Renal pelvis (tissue), 4 donors: ENCODE data around the gene CHCT1. TPM values are rescaled to one million over a fixed set of nuclear protein-coding genes. Genes with fewer than 3 reads are reported as not detected.

ENCODE experiments used
- DNase-seq: peaks from one replicate; pipeline ENCODE4 v3.0.0-alpha.2; 2013
- polyA plus RNA-seq, 3 donors: library from polyadenylated mRNA; unstranded; fragments of 120-200 nt; gene quantifications; one replicate each; pipeline ENCODE4 v1.2.1, GENCODE V29; 2013; ENCODE audit not compliant: insufficient read length in 3 of 3

Gene CHCT1
- polyA plus RNA-seq, 3 donors: 0.30 TPM; not detected in 2

DNA sequence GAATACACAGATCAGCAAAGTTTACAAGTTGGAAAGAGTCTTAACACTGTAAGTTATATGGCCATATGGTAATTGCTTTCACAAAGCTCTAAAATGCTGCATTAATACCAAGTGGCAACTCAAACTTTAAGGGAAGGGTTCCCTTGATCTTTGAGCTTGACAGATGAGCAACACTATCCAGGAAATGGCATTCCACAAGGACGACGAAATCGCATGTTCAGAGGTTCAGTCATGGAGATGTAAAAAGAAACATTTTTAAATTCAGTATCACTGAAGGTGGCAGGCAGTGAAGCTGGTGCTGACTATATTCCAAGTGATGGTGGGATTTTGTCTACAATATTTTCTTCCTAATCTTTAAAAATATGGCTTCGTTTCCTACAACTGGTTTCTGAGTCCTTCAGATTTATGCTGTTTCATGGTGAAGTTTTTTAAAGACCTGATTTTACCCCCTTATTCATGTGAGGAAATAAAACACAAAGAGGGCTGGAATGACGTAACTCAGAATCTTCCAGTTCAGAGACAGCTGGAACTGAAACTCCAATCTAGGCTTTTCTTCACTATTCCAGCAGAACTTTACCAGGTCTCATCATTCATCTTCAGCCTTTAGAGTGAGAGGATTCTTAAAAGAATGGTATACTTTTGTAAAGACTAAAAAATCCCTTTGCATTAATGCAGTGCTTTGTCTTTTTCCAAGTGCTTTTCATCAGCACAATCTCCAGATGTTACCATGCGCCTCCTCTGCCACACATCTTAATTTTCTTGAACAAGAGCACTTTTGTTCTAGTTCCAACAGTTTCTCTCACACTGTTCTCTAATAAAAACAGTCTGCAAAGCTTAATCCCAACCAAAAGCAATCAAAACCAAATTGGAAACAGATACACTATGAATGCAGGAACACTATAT, 20.2 kb downstream of the CHCT1 start:
- no peak for DNase-seq

DNA sequence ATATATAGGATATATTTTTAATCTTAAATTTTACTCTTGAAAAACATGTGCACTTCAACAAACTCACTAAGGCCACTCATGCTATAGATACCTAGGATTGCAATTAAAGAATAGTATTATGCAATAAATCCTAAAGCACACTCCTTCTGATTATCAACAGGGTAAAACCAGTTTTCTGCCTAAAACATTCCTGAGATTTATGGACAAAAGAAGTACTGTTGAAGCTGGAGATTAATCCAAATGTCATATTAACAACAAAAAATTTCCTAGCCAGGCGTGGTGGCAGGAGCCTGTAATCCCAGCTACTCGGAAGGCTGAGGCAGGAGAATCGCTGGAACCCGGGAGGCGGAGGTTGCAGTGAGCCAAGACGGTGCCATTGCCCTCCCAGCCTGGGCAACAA, 21.4 kb downstream of the CHCT1 start:
- DNase-seq: no peak

DNA sequence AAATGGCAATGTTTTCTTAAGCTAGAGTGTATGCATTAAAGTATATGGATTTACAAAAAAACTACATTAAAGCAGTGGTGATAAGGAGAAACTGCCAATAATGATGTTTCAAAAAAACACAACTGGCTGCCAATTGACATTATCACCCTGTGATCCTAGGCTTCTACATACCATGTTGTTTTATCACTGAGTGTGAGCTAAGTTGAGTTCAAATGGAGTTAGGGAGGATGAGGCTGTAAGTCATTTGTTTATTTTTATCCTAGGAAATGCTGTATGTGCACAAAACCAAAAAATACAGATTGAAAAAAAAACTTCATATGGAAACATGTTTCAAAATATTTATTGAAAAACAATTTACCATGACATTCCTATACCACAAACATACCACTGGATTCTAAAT, 22.9 kb downstream of the CHCT1 start:
- DNase-seq: no peak

DNA sequence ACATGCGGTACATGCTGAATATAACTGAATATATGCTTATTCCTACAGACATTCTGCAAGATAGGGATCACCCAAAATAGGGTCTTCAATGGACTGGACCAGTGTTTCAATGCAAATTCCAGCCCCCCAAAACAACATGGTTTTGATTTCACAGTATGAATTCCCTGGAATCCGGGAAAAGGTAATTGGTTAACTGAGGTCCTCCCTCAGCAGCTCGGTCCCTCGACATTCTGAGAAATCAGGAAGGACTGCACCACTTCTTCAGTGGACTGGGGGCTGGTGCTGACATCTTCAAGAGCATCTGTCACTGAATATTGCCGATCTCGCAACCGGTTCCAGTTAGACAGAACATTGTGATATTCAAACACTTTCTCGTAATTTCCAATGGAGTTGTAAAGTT, 25.1 kb downstream of the CHCT1 start:
- no peak for DNase-seq

DNA sequence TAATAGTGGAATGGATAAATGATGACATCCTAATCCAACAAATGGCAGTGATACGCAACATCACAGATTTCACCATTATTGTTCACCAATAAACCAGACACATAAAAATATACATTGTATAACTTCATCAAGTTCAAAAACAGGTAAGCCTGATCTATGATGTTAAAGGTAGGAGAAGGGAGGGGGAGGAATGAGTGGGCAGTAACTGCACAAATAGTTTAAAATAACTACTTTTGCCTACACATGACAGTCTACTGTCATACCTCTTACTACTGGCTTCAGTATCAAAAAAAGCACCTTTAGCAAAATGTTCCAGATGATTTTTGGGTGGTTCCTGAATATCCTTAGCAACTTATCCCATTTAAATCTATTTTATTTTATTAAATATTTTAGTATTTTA, 28.8 kb downstream of the CHCT1 start:
- no peak for DNase-seq

DNA sequence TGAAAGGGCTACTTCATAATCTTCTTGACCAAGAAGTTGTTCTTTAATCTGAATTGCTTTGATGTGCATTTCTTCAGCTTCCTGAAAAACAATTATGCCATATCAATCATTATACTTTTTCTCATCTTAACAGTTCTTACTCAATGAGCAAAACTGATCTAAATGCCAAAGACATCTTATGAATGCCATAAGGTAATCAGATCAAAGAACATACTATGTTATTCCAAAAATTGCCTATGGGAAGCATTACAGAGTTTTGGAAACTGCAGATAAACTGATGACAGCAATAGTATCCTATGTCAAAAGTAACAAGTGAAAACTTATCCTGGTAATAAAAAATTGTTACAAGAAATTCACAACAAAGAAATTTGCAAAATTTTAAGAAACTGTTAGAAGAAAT, 29.7 kb downstream of the CHCT1 start:
- DNase-seq: no peak

DNA sequence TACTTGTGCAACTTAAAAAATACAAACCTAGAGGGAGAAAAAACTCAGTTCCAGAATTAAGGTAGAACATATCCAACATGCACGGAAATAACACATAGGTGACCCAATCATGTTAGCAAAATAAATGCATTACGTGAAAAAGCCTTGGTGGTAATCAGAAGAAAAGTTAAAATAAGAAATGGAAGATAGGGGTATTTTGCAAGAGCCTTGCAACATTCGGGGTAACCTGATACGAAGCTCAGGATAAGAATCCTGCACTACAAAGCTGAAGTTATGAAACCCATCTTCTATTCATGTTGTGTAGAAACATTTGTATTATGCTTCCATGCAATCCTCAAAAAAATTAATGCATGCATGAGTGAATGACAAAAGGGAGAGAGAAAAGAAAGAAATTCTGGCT, 33.1 kb downstream of the CHCT1 start:
- no peak for DNase-seq

DNA sequence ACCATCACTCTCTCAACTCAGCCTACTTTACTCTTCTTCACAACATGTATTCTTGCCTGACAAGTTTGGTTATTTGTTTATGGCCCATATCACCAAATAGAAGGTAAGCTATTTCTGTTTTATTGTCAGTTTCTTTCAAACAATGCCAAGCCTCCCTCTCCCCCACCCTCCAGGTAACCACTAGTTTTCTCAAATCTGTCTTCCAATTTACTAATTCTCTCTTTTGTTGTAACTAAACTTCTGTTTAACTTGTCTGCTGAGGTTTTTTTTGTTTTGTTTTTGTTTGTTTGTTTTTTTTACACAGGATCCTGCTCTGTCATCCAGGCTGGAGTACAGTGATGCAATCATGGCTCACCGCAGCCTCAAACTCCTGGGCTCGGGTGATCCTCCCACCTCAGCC, 34.9 kb downstream of the CHCT1 start:
- no peak for DNase-seq

DNA sequence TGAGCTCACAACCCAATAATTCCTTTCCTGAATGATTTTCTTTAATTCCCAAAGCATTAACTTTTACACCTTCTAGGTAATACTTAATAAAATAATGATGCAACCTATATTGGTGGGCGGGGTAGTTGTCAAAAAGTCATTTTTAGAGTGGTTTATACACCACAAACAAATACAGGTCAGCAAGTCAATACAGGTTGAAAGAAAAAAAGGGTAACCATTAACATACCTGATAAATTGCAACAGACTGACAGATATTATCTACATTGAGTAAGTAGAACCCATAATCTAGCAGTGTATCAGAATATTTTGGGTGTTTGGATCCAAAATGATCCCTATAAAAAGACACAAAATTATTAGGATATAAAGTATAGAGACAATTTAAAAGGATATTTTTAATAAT, 39.3 kb downstream of the CHCT1 start:
- no peak for DNase-seq

DNA sequence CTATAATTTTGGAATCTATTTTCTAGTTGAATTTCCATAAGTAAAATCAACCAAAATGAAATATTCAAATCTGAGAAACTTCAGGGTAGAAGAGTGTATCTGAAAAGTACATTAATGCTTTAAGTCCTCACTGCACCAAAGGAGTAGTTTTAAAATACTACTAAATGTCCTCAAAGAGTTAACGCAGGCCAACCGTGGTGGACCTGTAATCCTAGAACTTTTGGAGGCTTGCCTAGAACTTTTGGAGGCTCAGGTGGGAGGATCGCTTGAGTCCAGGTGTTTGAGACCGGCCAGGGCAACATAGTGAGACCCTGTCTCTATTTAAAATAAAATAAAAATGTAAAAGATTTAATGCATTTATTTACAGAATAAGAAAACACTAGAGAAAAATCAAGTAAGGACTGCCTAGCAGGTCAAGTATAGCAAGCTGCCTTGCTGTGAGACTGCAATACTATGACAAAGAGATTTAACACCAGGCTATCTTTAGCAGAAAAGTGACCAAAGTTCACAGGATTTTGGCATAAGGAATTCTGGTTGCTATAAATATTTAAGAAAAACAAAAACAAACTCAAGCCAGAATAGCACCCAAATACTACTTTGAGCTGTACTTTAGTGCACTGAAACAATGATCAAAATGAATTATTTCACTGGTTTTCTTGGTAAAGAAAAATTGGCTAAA, 41.0 kb downstream of the CHCT1 start:
- peak; percentile 41 for DNase-seq

DNA sequence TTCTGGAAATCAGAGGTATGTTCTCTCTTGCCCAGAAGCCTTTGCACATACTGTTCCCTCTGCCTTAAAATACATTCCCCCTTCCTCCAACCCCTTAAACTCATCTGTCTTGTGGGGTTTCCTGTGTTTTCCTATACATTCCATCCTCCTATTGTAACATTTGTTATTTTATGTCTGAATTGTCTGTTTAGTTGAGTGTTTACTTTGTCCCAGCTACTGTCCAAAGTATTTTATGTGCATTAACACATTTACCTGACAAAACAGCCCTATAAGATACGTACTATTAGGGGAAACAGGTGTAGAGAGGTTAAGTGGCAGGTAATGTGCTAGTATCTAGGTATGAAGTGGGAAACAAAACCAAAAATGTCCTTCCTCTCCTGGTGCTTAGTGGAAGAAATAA, 42.1 kb downstream of the CHCT1 start:
- no peak for DNase-seq

DNA sequence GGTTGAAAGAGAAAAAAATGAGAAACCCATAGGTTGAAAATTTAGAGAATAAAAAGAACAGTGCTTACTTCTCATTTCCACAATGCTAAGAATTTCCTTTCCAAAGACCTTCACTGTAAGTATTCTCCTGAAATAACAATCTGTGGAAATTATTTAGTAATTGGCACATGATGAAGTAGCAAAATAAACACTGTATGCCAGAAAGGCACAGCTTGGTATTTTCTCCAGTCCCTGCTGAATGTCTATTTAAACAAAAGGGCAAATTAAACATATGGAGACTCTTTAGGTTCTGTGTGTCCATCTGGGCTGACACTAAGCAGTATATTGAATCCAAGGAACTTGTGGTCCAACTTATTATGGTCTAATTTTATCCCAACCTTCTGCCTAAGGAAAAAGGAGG, 46.1 kb downstream of the CHCT1 start:
- DNase-seq: no peak

DNA sequence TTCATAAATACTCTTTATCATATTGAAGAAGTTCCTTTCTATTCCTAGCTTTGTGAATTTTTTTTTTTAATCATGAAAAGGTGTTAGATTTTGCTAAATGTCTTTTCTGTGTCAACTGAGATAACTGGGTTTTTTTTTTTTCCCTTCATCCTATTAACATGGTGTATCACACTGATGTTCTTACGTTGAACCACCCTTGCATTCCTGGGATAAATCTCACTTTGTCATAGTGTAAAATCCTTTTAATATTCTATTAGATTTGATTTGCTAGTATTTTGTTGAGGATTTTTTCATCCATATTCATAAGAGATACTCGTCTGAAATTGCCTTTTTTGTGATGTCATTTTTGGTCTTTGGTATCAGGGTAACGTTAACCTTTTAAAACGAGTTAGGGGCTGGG, 49.2 kb downstream of the CHCT1 start:
- DNase-seq: no peak

DNA sequence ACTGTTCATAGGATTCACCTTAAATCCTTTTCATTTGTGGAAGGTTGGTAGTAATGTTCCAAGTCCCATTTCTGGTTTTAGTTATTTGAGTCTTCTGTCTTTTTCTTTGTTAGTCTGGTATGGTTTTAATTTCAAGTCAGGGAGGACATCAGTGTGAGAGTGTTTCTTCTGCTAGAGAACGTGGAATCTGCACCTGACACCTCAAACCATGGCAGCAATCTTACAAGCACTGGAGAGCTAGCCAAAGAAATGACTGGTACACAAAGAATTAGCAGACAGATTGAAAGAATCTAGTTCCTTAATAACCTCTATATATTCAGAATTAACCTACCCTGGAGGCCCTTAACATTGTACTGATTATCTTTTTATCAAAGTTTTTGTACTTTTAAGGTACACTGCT, 50.2 kb downstream of the CHCT1 start:
- DNase-seq: no peak

DNA sequence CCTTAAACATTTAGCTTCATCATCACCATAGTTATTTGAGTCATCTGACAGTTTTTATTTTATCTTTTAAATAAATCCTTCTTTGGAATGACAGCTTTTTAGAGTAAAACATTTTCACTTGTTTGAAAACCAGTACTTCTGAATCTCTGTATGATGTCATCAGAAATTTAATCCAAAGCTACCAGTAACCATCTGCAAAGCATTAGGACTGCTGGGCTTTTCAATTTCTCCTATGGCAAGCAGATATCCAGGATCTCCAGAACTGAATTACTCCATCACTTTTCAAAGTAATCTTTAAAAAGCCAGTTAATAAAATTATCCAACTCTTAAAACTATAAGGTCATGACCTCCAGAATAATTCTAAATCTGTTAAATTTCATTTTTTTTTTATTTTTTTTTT, 51.5 kb downstream of the CHCT1 start:
- no peak for DNase-seq

Other genes starting within 250 kb of the CHCT1 start
- gene USP32, start 30.4 kb upstream of the CHCT1 start, polyA plus RNA-seq: 10 to 100 TPM; 39.8 to 48.1 (median 45.7) TPM
- 10 to 100 TPM; 45.0 to 57.4 (median 53.1) TPM for gene APPBP2, start 103.8 kb downstream of the CHCT1 start, polyA plus RNA-seq
- gene PPM1D, start 177.7 kb downstream of the CHCT1 start, polyA plus RNA-seq: 10 to 100 TPM; 20.1 to 21.2 (median 20.3) TPM